Mucosa of rectum (tissue), 2 donors: ENCODE results near the gene ELOVL7.
"Not testable (repeated sequence)": the region's sequence is repeated elsewhere in the genome, so short reads cannot be mapped to it uniquely, and the experiment has no call there.

Source experiments
- H3K27ac ChIP-seq, 2 donors: one replicate each; pipeline ENCODE4 v1.7.0; 2013; ENCODE audit warnings: inconsistent platforms in 2 of 2, low read depth in 2 of 2, low read length in 2 of 2
- H3K27me3 ChIP-seq, 2 donors: one replicate each; pipeline ENCODE4 v1.7.0; 2013; ENCODE audit warnings: low read length in 2 of 2; ENCODE audit not compliant: control insufficient read depth in 2 of 2, insufficient read depth in 2 of 2
- H3K36me3 ChIP-seq, 2 donors: one replicate each; pipeline ENCODE4 v1.7.0; 2013; ENCODE audit warnings: low read length in 2 of 2; ENCODE audit not compliant: control insufficient read depth in 2 of 2, insufficient read depth in 2 of 2
- H3K4me1 ChIP-seq, 2 donors: one replicate each; pipeline ENCODE4 v1.7.0; 2013; ENCODE audit warnings: low read length in 2 of 2, mild to moderate bottlenecking in 1 of 2; ENCODE audit not compliant: control insufficient read depth in 2 of 2, insufficient read depth in 2 of 2
- H3K4me3 ChIP-seq, 2 donors: one replicate each; pipeline ENCODE4 v1.7.0; 2013; ENCODE audit warnings: low read length in 2 of 2
- H3K9ac ChIP-seq, 2 donors: one replicate each; pipeline ENCODE4 v1.7.0; 2013; ENCODE audit warnings: low read length in 2 of 2, low read depth in 1 of 2, mild to moderate bottlenecking in 1 of 2
- H3K9me3 ChIP-seq, 2 donors: one replicate each; pipeline ENCODE4 v1.7.0; 2013; ENCODE audit warnings: low read length in 2 of 2; ENCODE audit not compliant: control insufficient read depth in 2 of 2
- donor health status: healthy.
- donor health status: Normal muscosa, but diverticular disease.

The ELOVL7 gene

DNA sequence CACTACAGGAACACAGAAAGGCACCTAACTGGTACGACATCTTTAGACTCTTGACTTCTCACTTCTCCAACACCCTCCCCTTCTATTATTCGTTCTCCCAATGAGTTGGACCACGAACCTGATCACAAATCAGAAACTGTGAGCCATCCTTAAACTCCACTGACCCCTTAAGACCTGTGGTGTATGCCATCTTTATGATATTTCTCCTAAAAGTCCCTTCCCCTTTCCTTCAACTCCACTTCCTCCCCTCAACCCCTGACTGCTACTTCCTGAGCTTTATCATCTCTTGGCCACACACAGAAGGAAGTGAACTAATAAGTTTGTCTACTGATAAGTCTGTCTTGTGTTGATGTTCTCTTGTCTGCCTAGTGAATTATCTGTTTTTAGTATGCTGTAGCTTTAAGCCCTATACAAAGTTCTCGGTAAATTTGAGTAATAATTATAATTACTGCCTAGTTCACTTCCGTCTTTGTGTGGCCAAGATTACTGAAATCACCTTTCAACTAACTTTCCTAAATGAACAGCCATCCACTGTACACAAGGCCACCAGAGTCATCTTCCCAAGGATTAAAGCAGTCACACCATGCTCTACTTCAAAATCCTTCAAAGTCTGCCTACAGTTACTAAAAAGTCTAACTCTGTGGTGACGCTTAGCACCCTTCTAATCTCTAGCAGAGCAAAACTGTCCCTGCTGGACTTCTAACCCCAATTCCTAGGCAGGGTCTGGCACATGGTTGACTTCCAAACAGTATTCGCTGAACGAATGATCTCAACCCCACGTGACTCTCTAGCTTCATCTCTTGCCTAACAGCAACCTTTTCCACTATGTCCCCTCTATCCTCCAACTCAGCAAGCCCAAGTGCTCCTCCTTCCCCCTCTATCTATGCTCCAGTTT, 23.2 kb downstream of the ELOVL7 start:
- H3K36me3 ChIP-seq: no peaks in the 10 kb centered on the region
- no peak overlapping the region for H3K27ac ChIP-seq
- H3K27me3 ChIP-seq: no peaks in the 10 kb centered on the region
- H3K9ac ChIP-seq: no peak overlapping the region
- no peaks in the 10 kb centered on the region for H3K9me3 ChIP-seq
- H3K4me1 ChIP-seq: no peaks in the 10 kb centered on the region
- H3K4me3 ChIP-seq: no peak overlapping the region

DNA sequence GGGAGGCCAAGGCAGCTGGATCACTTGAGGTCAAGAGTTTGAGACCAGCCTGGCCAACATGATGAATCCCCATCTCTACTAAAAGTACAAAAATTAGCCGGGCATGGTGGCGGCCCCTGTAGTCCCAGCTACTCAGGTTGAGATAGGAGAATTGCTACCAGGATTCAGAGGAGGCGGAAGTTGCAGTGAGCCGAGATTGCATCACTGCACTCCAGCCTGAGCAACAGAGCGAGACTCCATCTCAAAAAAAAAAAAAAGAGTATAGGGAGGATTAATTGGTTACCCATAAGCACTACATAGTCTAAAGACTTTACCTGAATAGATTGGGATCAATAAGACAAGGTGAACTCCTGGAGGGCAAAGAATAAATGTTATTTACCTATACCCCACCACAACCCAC, 27.9 kb downstream of the ELOVL7 start:
- H3K27ac ChIP-seq, H3K27me3 ChIP-seq, H3K9me3 ChIP-seq, H3K36me3 ChIP-seq, H3K4me3 ChIP-seq, H3K4me1 ChIP-seq, H3K9ac ChIP-seq: not testable (repeated sequence)

DNA sequence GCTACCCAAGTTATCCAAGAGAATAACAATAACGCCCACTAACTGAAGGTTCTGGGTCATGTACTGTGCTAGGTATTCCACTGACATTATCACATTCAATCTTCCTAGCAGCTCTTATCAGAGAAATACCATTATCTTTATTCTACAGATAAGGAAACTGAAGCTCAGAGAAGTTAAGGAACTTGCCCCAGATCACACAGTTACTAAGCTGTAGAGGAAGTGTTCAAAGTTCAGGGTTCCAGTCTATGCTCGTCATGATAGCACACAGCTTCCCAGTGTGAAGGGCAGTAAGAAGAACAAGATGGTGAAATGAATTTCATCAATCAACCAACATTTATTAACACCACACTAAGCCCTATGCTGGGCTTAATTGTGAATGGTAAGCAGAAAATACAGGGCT, 29.6 kb downstream of the ELOVL7 start:
- Histone ChIP-seq H3K9me3 (no peaks in the 10 kb centered on the region), H3K4me3 (no peak overlapping the region), H3K9ac (no peak overlapping the region), H3K27me3 (no peaks in the 10 kb centered on the region), H3K4me1 (no peaks in the 10 kb centered on the region), H3K27ac (no peak overlapping the region), H3K36me3 (no peaks in the 10 kb centered on the region)

DNA sequence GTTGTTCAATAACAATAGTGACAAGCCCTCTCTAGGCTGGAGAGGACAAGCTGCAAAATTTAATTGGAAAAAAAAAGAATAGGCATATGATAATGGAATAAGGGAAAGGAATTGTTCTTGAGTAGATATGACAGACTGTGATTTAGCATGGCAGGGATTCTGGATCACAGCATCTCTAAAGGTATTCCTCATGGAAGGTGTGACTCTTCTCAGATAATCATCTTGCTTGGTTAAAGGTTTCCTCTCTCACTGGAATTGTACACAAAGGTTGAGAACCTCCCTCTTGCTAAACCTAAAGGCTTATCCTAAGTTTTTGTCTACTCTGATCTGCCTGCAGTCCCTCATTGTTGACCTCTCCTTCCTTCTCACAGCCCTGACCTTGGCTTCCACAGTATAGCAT, 31.6 kb downstream of the ELOVL7 start:
- Histone ChIP-seq H3K9ac (no peak overlapping the region), H3K4me1 (no peaks in the 10 kb centered on the region), H3K36me3 (no peaks in the 10 kb centered on the region), H3K9me3 (no peaks in the 10 kb centered on the region), H3K27me3 (no peaks in the 10 kb centered on the region), H3K4me3 (no peak overlapping the region), H3K27ac (no peak overlapping the region)

DNA sequence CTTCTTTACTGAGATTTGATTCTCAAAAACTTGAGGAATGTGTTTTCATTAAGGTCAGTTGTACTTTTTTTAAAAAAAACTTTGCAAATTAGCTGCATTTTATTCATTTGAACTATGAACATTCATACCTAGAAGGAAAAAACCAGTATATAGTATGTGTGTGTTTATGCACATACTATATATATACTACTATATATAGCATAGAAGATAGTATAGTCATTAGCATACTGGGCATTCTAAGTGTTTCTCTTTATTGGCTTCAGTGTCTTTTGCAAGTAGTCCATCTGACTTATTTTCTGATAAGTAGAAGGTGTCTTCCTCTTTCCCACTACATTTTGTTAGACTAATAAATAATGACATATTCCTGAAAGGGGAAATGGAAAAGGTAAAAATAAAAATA, 33.0 kb downstream of the ELOVL7 start:
- H3K27ac ChIP-seq: no peak overlapping the region
- no peaks in the 10 kb centered on the region for H3K36me3 ChIP-seq
- H3K9ac ChIP-seq: no peak overlapping the region
- H3K4me3 ChIP-seq: no peak overlapping the region
- no peaks in the 10 kb centered on the region for H3K27me3 ChIP-seq
- H3K4me1 ChIP-seq: no peaks in the 10 kb centered on the region
- H3K9me3 ChIP-seq: no peaks in the 10 kb centered on the region

DNA sequence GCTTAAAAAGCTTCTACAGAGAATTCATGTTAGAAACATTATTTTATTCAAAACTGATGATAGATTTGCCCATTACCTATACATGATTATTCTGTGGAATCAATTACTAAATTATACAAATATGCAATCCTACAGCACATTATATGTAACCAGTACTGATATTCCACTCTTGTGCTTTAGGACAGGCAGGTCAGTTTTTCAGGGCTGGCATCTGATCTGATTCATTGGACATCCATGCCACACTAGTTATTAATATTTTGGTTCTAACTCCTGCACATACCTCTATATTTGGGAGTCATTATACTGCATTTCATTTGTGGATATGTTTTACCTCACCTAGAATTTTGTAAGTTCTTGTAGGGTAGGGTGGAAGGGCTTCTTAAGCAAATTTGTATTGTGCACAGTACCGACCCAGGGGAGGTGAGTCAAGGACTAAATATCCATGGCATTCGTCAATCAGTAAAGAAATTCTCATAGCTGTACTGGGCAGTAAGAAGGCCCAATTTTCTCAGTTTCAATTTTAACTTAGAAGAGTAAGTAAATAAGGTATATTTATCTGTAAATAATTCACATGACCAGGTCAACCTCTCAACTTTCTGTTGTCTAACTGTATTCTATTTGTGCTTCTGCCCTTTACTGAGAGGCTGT, 33.5 kb downstream of the ELOVL7 start:
- Histone ChIP-seq H3K9ac (no peak overlapping the region), H3K27me3 (no peaks in the 10 kb centered on the region), H3K4me1 (no peaks in the 10 kb centered on the region), H3K4me3 (no peak overlapping the region), H3K9me3 (no peaks in the 10 kb centered on the region), H3K36me3 (no peaks in the 10 kb centered on the region), H3K27ac (no peak overlapping the region)

DNA sequence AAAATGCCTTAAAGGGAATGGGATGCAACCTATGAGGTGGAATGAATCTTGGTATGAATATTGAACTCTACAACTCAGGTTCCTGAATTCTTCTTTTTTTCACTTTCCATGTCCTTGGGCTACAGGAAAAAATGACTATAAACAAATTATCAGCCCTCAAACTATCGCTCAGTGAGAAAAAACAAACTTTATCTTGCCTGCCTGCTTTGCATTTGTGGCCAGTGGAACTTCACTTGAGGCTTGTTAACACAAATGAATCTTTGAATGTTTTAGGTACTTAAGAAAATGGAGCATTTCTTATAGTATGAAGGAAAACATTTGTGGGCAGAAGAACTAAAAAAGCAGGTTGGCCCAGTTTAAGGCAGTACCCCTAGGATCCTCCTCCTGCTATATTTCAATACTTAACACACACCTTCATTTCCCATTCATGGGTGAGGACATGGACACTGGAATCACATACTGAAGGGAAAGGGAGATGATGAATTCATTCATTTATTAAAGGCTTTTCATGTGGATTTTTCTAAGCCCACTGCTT, 34.1 kb downstream of the ELOVL7 start:
- Histone ChIP-seq H3K36me3 (no peaks in the 10 kb centered on the region), H3K27ac (no peak overlapping the region), H3K9ac (no peak overlapping the region), H3K4me3 (no peak overlapping the region), H3K9me3 (no peaks in the 10 kb centered on the region), H3K27me3 (no peaks in the 10 kb centered on the region), H3K4me1 (no peaks in the 10 kb centered on the region)

DNA sequence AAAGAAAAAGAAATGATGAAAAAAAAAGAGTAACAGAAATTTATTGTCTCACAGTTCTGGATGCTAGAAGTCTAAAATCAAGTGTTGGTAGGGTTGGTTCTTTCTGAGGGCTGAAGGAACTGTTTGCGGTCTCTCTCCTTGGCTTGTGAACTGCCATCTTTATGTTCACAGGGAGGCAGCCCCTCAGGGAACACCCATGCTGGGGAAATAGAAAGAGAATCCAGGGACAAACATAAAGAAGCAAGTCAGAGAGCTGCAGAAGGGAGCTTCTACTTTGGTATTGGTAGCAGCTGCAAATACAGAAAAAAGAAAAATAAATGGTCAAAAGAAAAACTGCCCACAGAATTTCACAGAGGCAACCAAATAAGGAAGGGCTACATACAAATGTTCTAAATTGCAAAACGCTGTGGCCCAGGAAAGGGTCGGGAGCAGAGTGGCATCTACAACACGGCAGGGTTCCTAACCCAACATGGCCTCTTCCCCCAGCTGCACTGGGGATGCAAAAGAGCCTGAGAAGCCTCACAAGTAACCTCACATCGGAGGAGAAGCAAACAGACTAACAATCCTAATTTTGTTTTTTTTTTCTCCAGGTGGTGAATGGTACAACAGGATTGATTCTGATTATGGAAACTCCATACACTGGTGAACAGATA, 37.4 kb downstream of the ELOVL7 start:
- Histone ChIP-seq H3K4me1 (no peaks in the 10 kb centered on the region), H3K27me3 (no peaks in the 10 kb centered on the region), H3K9ac (no peak overlapping the region), H3K27ac (no peak overlapping the region), H3K4me3 (no peak overlapping the region), H3K36me3 (no peaks in the 10 kb centered on the region), H3K9me3 (no peaks in the 10 kb centered on the region)

DNA sequence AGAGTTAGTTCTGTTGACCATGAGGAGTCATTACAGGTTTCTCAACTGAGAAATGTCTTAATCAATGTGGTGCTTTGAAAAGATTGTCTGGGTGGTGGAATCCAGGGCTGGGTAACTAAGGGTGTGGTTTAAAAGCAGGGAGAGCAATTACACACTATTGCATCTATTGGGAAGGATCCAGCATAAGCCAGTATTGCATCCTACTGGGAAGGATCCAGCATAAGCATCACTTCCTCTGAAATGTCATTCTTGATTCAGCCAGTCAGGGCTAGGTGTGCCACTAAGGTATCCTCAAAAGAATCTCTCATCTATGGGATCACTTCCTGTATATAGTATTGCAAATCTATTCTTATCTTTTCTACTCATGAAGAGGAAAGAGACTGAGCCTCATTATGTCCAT, 38.6 kb downstream of the ELOVL7 start:
- H3K27ac ChIP-seq: no peak overlapping the region
- H3K9me3 ChIP-seq: no peaks in the 10 kb centered on the region
- no peak overlapping the region for H3K4me3 ChIP-seq

DNA sequence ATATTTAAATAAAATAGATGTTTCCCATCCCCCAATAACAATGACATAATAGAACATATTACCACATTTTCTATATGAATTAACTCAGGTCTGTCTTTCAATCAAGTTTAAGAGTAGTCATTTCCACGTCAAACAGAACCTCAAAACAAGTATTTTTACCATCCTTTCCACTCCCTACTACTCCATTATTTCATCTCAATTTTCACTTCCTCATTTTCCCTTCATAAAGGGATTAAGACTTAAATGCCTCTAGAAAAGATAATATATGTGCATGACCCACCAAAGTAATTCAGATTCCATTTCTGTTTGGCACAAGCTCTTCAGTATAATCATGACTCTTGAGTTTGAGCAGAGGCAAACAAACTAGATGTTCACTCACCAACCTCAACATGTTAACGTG, 40.4 kb downstream of the ELOVL7 start:
- no peaks in the 10 kb centered on the region for H3K9me3 ChIP-seq
- H3K4me3 ChIP-seq: no peak overlapping the region
- H3K36me3 ChIP-seq: no peaks in the 10 kb centered on the region
- no peak overlapping the region for H3K27ac ChIP-seq
- H3K27me3 ChIP-seq: no peaks in the 10 kb centered on the region
- no peaks in the 10 kb centered on the region for H3K4me1 ChIP-seq
- no peak overlapping the region for H3K9ac ChIP-seq

More for the DNA sequence above, 38.6 kb downstream of the ELOVL7 start:
- Histone ChIP-seq H3K27me3 (no peaks in the 10 kb centered on the region), H3K4me1 (no peaks in the 10 kb centered on the region), H3K36me3 (no peaks in the 10 kb centered on the region), H3K9ac (no peak overlapping the region)
